ENCODE results near the gene UNG. TPM values are rescaled to one million over a fixed set of nuclear protein-coding genes. Genes with fewer than 3 reads are reported as not detected.

UNG gene
- polyA plus RNA-seq, 1 donor from 2014 or later, result 38.4 TPM

- H3F3A ChIP-seq (ENCODE audit: insufficient read depth, low read length, poor library complexity, severe bottlenecking), result no peaks in the 10 kb centered on the region
- no peaks in the 10 kb centered on the region for H3K36me3 ChIP-seq (ENCODE audit: insufficient read depth, low read length)
- no peak within 1 kb of the TSS for H3K4me3 ChIP-seq (ENCODE audit: low read length)
- TF ChIP-seq CTCF (IDR thresholded peaks at IDR 0.05; ENCODE audit: poor library complexity, severe bottlenecking) (no peak), SMC3 (conservative IDR thresholded peaks at IDR 0.05; ENCODE audit: poor library complexity) (no peak), MXI1 (conservative IDR thresholded peaks at IDR 0.05; ENCODE audit: poor library complexity, severe bottlenecking) (no peak), EP300 (conservative IDR thresholded peaks at IDR 0.05; ENCODE audit: poor library complexity, severe bottlenecking) (no peak), POLR2AphosphoS5 (IDR thresholded peaks at IDR 0.05) (no peak), RAD21 (conservative IDR thresholded peaks at IDR 0.05) (no peak), TAF1 (IDR thresholded peaks at IDR 0.05; ENCODE audit: low read depth) (no peak), EZH2 (IDR thresholded peaks at IDR 0.05; ENCODE audit: borderline replicate concordance, insufficient read depth, low read length, poor library complexity, severe bottlenecking) (no peak)
- TF ChIP-seq, protein P1, sequence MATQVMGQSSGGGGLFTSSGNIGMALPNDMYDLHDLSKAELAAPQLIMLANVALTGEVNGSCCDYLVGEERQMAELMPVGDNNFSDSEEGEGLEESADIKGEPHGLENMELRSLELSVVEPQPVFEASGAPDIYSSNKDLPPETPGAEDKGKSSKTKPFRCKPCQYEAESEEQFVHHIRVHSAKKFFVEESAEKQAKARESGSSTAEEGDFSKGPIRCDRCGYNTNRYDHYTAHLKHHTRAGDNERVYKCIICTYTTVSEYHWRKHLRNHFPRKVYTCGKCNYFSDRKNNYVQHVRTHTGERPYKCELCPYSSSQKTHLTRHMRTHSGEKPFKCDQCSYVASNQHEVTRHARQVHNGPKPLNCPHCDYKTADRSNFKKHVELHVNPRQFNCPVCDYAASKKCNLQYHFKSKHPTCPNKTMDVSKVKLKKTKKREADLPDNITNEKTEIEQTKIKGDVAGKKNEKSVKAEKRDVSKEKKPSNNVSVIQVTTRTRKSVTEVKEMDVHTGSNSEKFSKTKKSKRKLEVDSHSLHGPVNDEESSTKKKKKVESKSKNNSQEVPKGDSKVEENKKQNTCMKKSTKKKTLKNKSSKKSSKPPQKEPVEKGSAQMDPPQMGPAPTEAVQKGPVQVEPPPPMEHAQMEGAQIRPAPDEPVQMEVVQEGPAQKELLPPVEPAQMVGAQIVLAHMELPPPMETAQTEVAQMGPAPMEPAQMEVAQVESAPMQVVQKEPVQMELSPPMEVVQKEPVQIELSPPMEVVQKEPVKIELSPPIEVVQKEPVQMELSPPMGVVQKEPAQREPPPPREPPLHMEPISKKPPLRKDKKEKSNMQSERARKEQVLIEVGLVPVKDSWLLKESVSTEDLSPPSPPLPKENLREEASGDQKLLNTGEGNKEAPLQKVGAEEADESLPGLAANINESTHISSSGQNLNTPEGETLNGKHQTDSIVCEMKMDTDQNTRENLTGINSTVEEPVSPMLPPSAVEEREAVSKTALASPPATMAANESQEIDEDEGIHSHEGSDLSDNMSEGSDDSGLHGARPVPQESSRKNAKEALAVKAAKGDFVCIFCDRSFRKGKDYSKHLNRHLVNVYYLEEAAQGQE (IDR thresholded peaks at IDR 0.05; ENCODE audit: borderline replicate concordance), result no peak
- H3K4me2 ChIP-seq (ENCODE audit: low read length), result no peak within 1 kb of the TSS
- no peak within 1 kb of the TSS for H3K27ac ChIP-seq (ENCODE audit: low read length)
- H3K9ac ChIP-seq (ENCODE audit: low read length), result no peak within 1 kb of the TSS
- no peaks in the 10 kb centered on the region for H3K9me2 ChIP-seq (ENCODE audit: insufficient read depth, low read length)
- no peaks in the 10 kb centered on the region for H3K79me2 ChIP-seq (replicated peaks; ENCODE audit: insufficient read depth, low read length)
- no peaks in the 10 kb centered on the region for H3K9me3 ChIP-seq (ENCODE audit: low read length)
- H2AFZ ChIP-seq (ENCODE audit: low read depth, low read length), result no peak within 1 kb of the TSS
- no peaks in the 10 kb centered on the region for H4K20me1 ChIP-seq (ENCODE audit: insufficient read depth)
- no peaks in the 10 kb centered on the region for H3K27me3 ChIP-seq (ENCODE audit: insufficient read depth, low read depth, low read length)
These were observed 18.6 kb downstream of the UNG start, which contains the start of gene ACACB for GRCh38 chr12:109115758-109116610. TSS of gene ACACB (plus strand) at chr12:109116587. CDS start at chr12:109139406, 22,819 bp downstream.

DNA sequence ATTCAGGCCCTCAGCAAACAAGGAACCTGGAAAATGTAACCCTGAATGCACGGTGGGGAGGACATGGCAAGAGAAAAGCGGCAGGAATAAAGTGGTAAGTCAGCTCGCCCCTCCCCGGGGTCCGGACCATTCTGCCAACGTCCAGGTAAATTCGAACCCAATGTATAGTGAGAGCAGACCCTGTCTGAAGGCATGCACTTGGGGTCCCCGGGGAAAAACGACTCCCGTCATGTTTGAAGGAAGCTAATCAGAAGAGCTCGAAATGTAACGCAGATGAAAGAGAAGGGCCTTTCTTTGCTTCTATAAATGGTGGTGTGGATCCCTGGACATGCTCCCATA, 19.2 kb downstream of the UNG start:
- Histone ChIP-seq H3F3A (ENCODE audit: insufficient read depth, low read length, poor library complexity, severe bottlenecking) (no peaks in the 10 kb centered on the region), H3K36me3 (ENCODE audit: insufficient read depth, low read length) (no peaks in the 10 kb centered on the region), H3K9ac (ENCODE audit: low read length) (no peak overlapping the region), H4K20me1 (ENCODE audit: insufficient read depth) (no peaks in the 10 kb centered on the region), H3K27me3 (ENCODE audit: insufficient read depth, low read depth, low read length) (no peaks in the 10 kb centered on the region), H2AFZ (ENCODE audit: low read depth, low read length) (no peak overlapping the region), H3K27ac (ENCODE audit: low read length) (no peak overlapping the region), H3K9me2 (ENCODE audit: insufficient read depth, low read length) (no peaks in the 10 kb centered on the region), H3K4me3 (ENCODE audit: low read length) (no peak overlapping the region), H3K79me2 (replicated peaks; ENCODE audit: insufficient read depth, low read length) (no peaks in the 10 kb centered on the region), H3K4me2 (ENCODE audit: low read length) (no peak overlapping the region), H3K9me3 (ENCODE audit: low read length) (no peaks in the 10 kb centered on the region)
- no peak for TF ChIP-seq EZH2 (IDR thresholded peaks at IDR 0.05; ENCODE audit: borderline replicate concordance, insufficient read depth, low read length, poor library complexity, severe bottlenecking)
- TF ChIP-seq RAD21 (conservative IDR thresholded peaks at IDR 0.05), result no peak
- TF ChIP-seq TAF1 (IDR thresholded peaks at IDR 0.05; ENCODE audit: low read depth), result no peak
- TF ChIP-seq SMC3 (conservative IDR thresholded peaks at IDR 0.05; ENCODE audit: poor library complexity), result no peak

All from neural cell (in vitro differentiated cells).